Prostate gland (tissue), 2 donors: ENCODE data around the gene SUSD1.

Experiments
- CTCF ChIP-seq, 4 experiments: fragments of 200-600 bp in 2 of 4; fragments of 450-650 bp in 2 of 4; sonication (generic) in 2 of 4; IDR thresholded peaks; 1 replicate in 3 of 4; 2 replicates in 1 of 4; pipeline ENCODE4 v1.5.1; 2016 to 2019; ENCODE audit warnings: antibody characterized with exemption in 4 of 4, mild to moderate bottlenecking in 2 of 4, moderate library complexity in 2 of 4
- POLR2A ChIP-seq: fragments of 450-650 bp; IDR thresholded peaks from one replicate; pipeline ENCODE4 v1.6.1; 2016; ENCODE audit warnings: antibody characterized with exemption, mild to moderate bottlenecking

- TF ChIP-seq CTCF (IDR thresholded peaks at IDR 0.05) = no peak
- no peak for TF ChIP-seq POLR2A
These were observed 80.9 kb downstream of the SUSD1 start for GRCh38 chr9:112094241-112094640.
